ENCODE measurements around the gene TRIM17. TPM values are rescaled to one million over a fixed set of nuclear protein-coding genes. Genes with fewer than 3 reads are reported as not detected.
A peak's percentile ranks its signal among the peaks of the same experiment; 100 is the strongest.

TRIM17 gene
- total and polyA plus RNA-seq, 12 donors = 0.17 to 7.4 (median 0.96) TPM; not detected in 3

- no peak for DNase-seq
- Histone ChIP-seq H3K27me3 (no peaks in the 10 kb centered on the region), H3K4me1 (replicated peaks in 1 of 2) (no peaks in the 10 kb centered on the region), H3K36me3 (replicated peaks in 1 of 2) (no peaks in the 10 kb centered on the region), H3K27ac (no peak overlapping the region), H3K9me3 (replicated peaks in 1 of 3) (no peaks in the 10 kb centered on the region), H3K4me3 (no peak overlapping the region)
- intact Hi-C loops (cut with DNase I) = loop anchor here in 1 of 2 donors (5.0 kb wide), 1 partner anchor 62 kb away; no protein-coding TSS in a partner anchor
- TF ChIP-seq CTCF (IDR thresholded peaks at IDR 0.05) (no peak), POLR2A (IDR thresholded peaks at IDR 0.05) (no peak)
Measured at GRCh38 chr1:228385232-228385631, 31.4 kb downstream of the TRIM17 start.

GRCh38 chr1:228383773-228384172 is 32.9 kb downstream of the TRIM17 start:
- no peaks in the 10 kb centered on the region for H3K36me3 ChIP-seq (replicated peaks in 1 of 2)
- 57 to 95% (median 89%) methylated on average over 2 of the region's 2 CpGs for WGBS, 4 donors
- no peak overlapping the region for H3K27ac ChIP-seq
- no peak for TF ChIP-seq POLR2A (IDR thresholded peaks at IDR 0.05)
- TF ChIP-seq CTCF (IDR thresholded peaks at IDR 0.05) = no peak
- intact Hi-C loops (cut with DNase I) = no loop called here
- H3K27me3 ChIP-seq = no peaks in the 10 kb centered on the region
- no peak overlapping the region for H3K4me3 ChIP-seq
- peaks cover 7% of the 10 kb centered on the region in 2 donors for H3K4me1 ChIP-seq (replicated peaks in 1 of 2)
- H3K9me3 ChIP-seq (replicated peaks in 1 of 3) = no peaks in the 10 kb centered on the region
- no peak for DNase-seq

GRCh38 chr1:228381356-228381755 is 35.3 kb downstream of the TRIM17 start:
- no peak overlapping the region for H3K4me3 ChIP-seq
- TF ChIP-seq POLR2A (IDR thresholded peaks at IDR 0.05) (no peak), CTCF (IDR thresholded peaks at IDR 0.05) (no peak)
- H3K4me1 ChIP-seq (replicated peaks in 1 of 2) = peaks cover 7 to 9% of the 10 kb centered on the region in 2 donors
- intact Hi-C loops (cut with DNase I) = no loop called here
- no peaks in the 10 kb centered on the region for H3K36me3 ChIP-seq (replicated peaks in 1 of 2)
- H3K27ac ChIP-seq = no peak overlapping the region
- peak in 2 of 7 donors; percentile 1 to 4 for DNase-seq
- H3K27me3 ChIP-seq = no peaks in the 10 kb centered on the region
- H3K9me3 ChIP-seq (replicated peaks in 1 of 3) = no peaks in the 10 kb centered on the region
- 87 to 97% (median 94%) methylated on average over 2 of the region's 2 CpGs for WGBS, 4 donors

GRCh38 chr1:228379666-228380065 is 37.0 kb downstream of the TRIM17 start:
- intact Hi-C loops (cut with DNase I) = no loop called here
- 72 to 87% (median 82%) methylated on average over 6 to 8 of the region's 8 CpGs for WGBS, 4 donors
- DNase-seq = peak in 2 of 7 donors; percentile 14 to 22
- H3K4me3 ChIP-seq = no peak overlapping the region
- H3K4me1 ChIP-seq (replicated peaks in 1 of 2) = peaks cover 13 to 15% of the 10 kb centered on the region in 2 donors
- TF ChIP-seq POLR2A (IDR thresholded peaks at IDR 0.05) (no peak), CTCF (IDR thresholded peaks at IDR 0.05) (no peak)
- H3K27ac ChIP-seq = peak overlapping the region in 2 of 5 donors; percentile 97 to 99
- H3K27me3 ChIP-seq = no peaks in the 10 kb centered on the region
- H3K36me3 ChIP-seq (replicated peaks in 1 of 2) = no peaks in the 10 kb centered on the region
- H3K9me3 ChIP-seq (replicated peaks in 1 of 3) = no peaks in the 10 kb centered on the region

All from adrenal gland (tissue), 12 donors.